ENCODE data around the gene ADAMTSL1.

ADAMTSL1 gene

GRCh38 chr9:18461496-18461895, 12.5 kb upstream of the ADAMTSL1 start:
- peak; percentile 50 for DNase-seq (ENCODE audit: low read depth)
- no peak for TF ChIP-seq CTCF (IDR thresholded peaks at IDR 0.05; ENCODE audit: insufficient read depth, low read depth, low read length, missing control alignments)
- no peak overlapping the region for H3K4me3 ChIP-seq (ENCODE audit: low read length)

- DNase-seq (ENCODE audit: low read depth): peak; percentile 76
- TF ChIP-seq CTCF (IDR thresholded peaks at IDR 0.05; ENCODE audit: insufficient read depth, low read depth, low read length, missing control alignments): no peak
- no peak overlapping the region for H3K4me3 ChIP-seq (ENCODE audit: low read length)
Measured at GRCh38 chr9:18463991-18464390, 10.0 kb upstream of the ADAMTSL1 start.

- TF ChIP-seq CTCF (IDR thresholded peaks at IDR 0.05; ENCODE audit: insufficient read depth, low read depth, low read length, missing control alignments): no peak
- no peak overlapping the region for H3K4me3 ChIP-seq (ENCODE audit: low read length)
- DNase-seq (ENCODE audit: low read depth): no peak
Measured at GRCh38 chr9:18466101-18466500, 7.9 kb upstream of the ADAMTSL1 start.

GRCh38 chr9:18467696-18468095, 6.3 kb upstream of the ADAMTSL1 start:
- H3K4me3 ChIP-seq (ENCODE audit: low read length): no peak overlapping the region
- no peak for DNase-seq (ENCODE audit: low read depth)
- no peak for TF ChIP-seq CTCF (IDR thresholded peaks at IDR 0.05; ENCODE audit: insufficient read depth, low read depth, low read length, missing control alignments)

- no peak overlapping the region for H3K4me3 ChIP-seq (ENCODE audit: low read length)
- DNase-seq (ENCODE audit: low read depth): peak; percentile 71
- no peak for TF ChIP-seq CTCF (IDR thresholded peaks at IDR 0.05; ENCODE audit: insufficient read depth, low read depth, low read length, missing control alignments)
Measured at GRCh38 chr9:18472435-18472834, 1.5 kb upstream of the ADAMTSL1 start.

GRCh38 chr9:18472841-18473251, 1.1 kb upstream of the ADAMTSL1 start:
- TF ChIP-seq CTCF (IDR thresholded peaks at IDR 0.05; ENCODE audit: insufficient read depth, low read depth, low read length, missing control alignments): no peak
- DNase-seq (ENCODE audit: low read depth): no peak
- H3K4me3 ChIP-seq (ENCODE audit: low read length): no peak overlapping the region

GRCh38 chr9:18474783-18475182, 830 bp downstream of the ADAMTSL1 start:
- TF ChIP-seq CTCF (IDR thresholded peaks at IDR 0.05; ENCODE audit: insufficient read depth, low read depth, low read length, missing control alignments): no peak
- DNase-seq (ENCODE audit: low read depth): no peak
- H3K4me3 ChIP-seq (ENCODE audit: low read length): no peak overlapping the region
